Peyer's patch (tissue), 4 donors: ENCODE results near the gene BEGAIN.

Experiments used
- POLR2A ChIP-seq, 2 donors: fragments of 450-650 bp; IDR thresholded peaks; one replicate each; pipeline ENCODE4 v1.5.1; 2017; ENCODE audit warnings: antibody characterized with exemption in 2 of 2, mild to moderate bottlenecking in 2 of 2, moderate library complexity in 2 of 2
- TF ChIP-seq, protein P1 (sequence below), 6 experiments: fragments of 450-650 bp in 4 of 6; fragments of 200-600 bp in 2 of 6; sonication (generic) in 1 of 6; IDR thresholded peaks; one replicate each; pipeline ENCODE4 v1.5.1; 2017 to 2019; ENCODE audit warnings: antibody characterized with exemption in 6 of 6, mild to moderate bottlenecking in 3 of 6, moderate library complexity in 1 of 6

- TF ChIP-seq, protein P1, sequence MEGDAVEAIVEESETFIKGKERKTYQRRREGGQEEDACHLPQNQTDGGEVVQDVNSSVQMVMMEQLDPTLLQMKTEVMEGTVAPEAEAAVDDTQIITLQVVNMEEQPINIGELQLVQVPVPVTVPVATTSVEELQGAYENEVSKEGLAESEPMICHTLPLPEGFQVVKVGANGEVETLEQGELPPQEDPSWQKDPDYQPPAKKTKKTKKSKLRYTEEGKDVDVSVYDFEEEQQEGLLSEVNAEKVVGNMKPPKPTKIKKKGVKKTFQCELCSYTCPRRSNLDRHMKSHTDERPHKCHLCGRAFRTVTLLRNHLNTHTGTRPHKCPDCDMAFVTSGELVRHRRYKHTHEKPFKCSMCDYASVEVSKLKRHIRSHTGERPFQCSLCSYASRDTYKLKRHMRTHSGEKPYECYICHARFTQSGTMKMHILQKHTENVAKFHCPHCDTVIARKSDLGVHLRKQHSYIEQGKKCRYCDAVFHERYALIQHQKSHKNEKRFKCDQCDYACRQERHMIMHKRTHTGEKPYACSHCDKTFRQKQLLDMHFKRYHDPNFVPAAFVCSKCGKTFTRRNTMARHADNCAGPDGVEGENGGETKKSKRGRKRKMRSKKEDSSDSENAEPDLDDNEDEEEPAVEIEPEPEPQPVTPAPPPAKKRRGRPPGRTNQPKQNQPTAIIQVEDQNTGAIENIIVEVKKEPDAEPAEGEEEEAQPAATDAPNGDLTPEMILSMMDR (IDR thresholded peaks at IDR 0.05), result no peak
- TF ChIP-seq POLR2A (IDR thresholded peaks at IDR 0.05), result no peak
These were observed 4.0 kb downstream of the BEGAIN start for GRCh38 chr14:100583245-100583644.
